Activated naive CD4-positive, alpha-beta T cell treated with anti-CD3 and anti-CD28 coated beads, Interleukin-2, amount 50 U/mL, for 72 hours (primary cell): ENCODE data around the gene THSD8. TPM values are rescaled to one million over a fixed set of nuclear protein-coding genes. Genes with fewer than 3 reads are reported as not detected.

ENCODE experiments used
- ATAC-seq, 2 donors: fragments of 150-1000 bp; cut with Tn5 transposase; 2 replicates each; pipeline ENCODE4 v1.10.0; 2021; ENCODE audit warnings: mild to moderate bottlenecking in 2 of 2, moderate library complexity in 2 of 2
- DNase-seq, 2 donors: peaks; one replicate each; pipeline ENCODE4 v3.0.0; 2021 to 2022; ENCODE audit warnings: low spot score in 2 of 2
- H3K27ac Mint-ChIP-seq, 2 donors: one replicate each; pipeline ENCODE4 v1.8.0; 2022; ENCODE audit warnings: mild to moderate bottlenecking in 2 of 2, mixed read lengths in 2 of 2
- H3K36me3 Mint-ChIP-seq, 2 donors: one replicate each; pipeline ENCODE4 v1.8.0; 2022; ENCODE audit warnings: mixed read lengths in 2 of 2
- H3K9me3 Mint-ChIP-seq, 2 donors: one replicate each; pipeline ENCODE4 v1.8.0; 2022; ENCODE audit warnings: mixed read lengths in 2 of 2
- total RNA-seq, 2 donors: library from RNA; stranded (reverse); gene quantifications; one replicate each; pipeline ENCODE4 v1.2.3, GENCODE V29; 2022

THSD8 gene
- total RNA-seq, 2 donors from 2014 or later: 39.4 to 42.7 TPM

- Mint-ChIP-seq H3K27ac (peak overlapping the region in 1 of 2 donors; percentile 85), H3K9me3 (no peaks in the 10 kb centered on the region), H3K36me3 (no peaks in the 10 kb centered on the region)
- peak; percentile 97 to 98 for ATAC-seq
- DNase-seq: peak; percentile 88 to 100
Observed at GRCh38 chr19:12847159-12848139, 45.6 kb downstream of the THSD8 start.

Other genes starting within 250 kb of the THSD8 start
- gene ZNF490, start 191.3 kb upstream of the THSD8 start, total RNA-seq: 1 to 10 TPM; 5.2 to 8.4 TPM
- gene ZNF791, start 191.1 kb upstream of the THSD8 start, total RNA-seq: 10 to 100 TPM; 14.7 to 16.7 TPM
- gene MAN2B1, start 135.3 kb upstream of the THSD8 start, total RNA-seq: 100 to 1,000 TPM; 136 to 174 TPM
- gene WDR83, start 135.3 kb upstream of the THSD8 start, total RNA-seq: 10 to 100 TPM; 14.9 to 21.8 TPM
- 100 to 1,000 TPM; 148 to 193 TPM for gene DHPS, start 120.2 kb upstream of the THSD8 start, total RNA-seq
- not detected for gene GNG14, start 114.1 kb upstream of the THSD8 start, total RNA-seq
- gene FBXW9, start 105.4 kb upstream of the THSD8 start, total RNA-seq: 1 to 10 TPM; 7.1 to 9.5 TPM
- 100 to 1,000 TPM in 1 of 2 donors, 10 to 100 TPM in 1; 89.6 to 100 TPM for gene TNPO2, start 78.1 kb upstream of the THSD8 start, total RNA-seq
- gene TRIR, start 67.4 kb upstream of the THSD8 start, total RNA-seq: 100 to 1,000 TPM; 122 to 167 TPM
- 10 to 100 TPM; 46.4 to 56.9 TPM for gene GET3, start 64.6 kb upstream of the THSD8 start, total RNA-seq
- gene BEST2, start 50.3 kb upstream of the THSD8 start, total RNA-seq: not detected
- gene HOOK2, start 26.5 kb upstream of the THSD8 start, total RNA-seq: 10 to 100 TPM; 37.9 to 41.5 TPM
- 100 to 1,000 TPM; 400 to 402 TPM for gene JUNB, start 10.6 kb upstream of the THSD8 start, total RNA-seq
- gene PRDX2, start 269 bp upstream of the THSD8 start, total RNA-seq: 100 to 1,000 TPM; 317 to 357 TPM
- 10 to 100 TPM; 37.0 to 41.4 TPM for gene RNASEH2A, start 4.5 kb downstream of the THSD8 start, total RNA-seq
- gene RTBDN, start 32.5 kb downstream of the THSD8 start, total RNA-seq: not detected
- gene MAST1, start 36.4 kb downstream of the THSD8 start, total RNA-seq: 1 to 10 TPM in 1 of 2 donors, under 1 TPM in 1; 0.77 to 4.6 TPM
- 10 to 100 TPM; 26.0 to 31.6 TPM for gene DNASE2, start 79.4 kb downstream of the THSD8 start, total RNA-seq
- under 1 TPM; 0.46 to 0.54 TPM for gene KLF1, start 85.1 kb downstream of the THSD8 start, total RNA-seq
- 10 to 100 TPM; 41.8 to 48.9 TPM for gene GCDH, start 89.1 kb downstream of the THSD8 start, total RNA-seq
- 1 to 10 TPM; 2.2 to 4.8 TPM for gene SYCE2, start 117.2 kb downstream of the THSD8 start, total RNA-seq
- 100 to 1,000 TPM in 1 of 2 donors, 10 to 100 TPM in 1; 89.2 to 116 TPM for gene FARSA, start 131.6 kb downstream of the THSD8 start, total RNA-seq
- gene CALR, start 136.5 kb downstream of the THSD8 start, total RNA-seq: 100 to 1,000 TPM; 505 to 624 TPM
- gene RAD23A, start 143.8 kb downstream of the THSD8 start, total RNA-seq: 100 to 1,000 TPM; 146 to 207 TPM
- gene GADD45GIP1, start 155.2 kb downstream of the THSD8 start, total RNA-seq: 10 to 100 TPM in 1 of 2 donors, 1 to 10 TPM in 1; 7.7 to 26.7 TPM
- 1 to 10 TPM in 1 of 2 donors, under 1 TPM in 1; 0.31 to 1.3 TPM for gene DAND5, start 167.5 kb downstream of the THSD8 start, total RNA-seq
- 1 to 10 TPM; 1.8 to 5.4 TPM for gene NFIX, start 193.4 kb downstream of the THSD8 start, total RNA-seq